Heart left ventricle (tissue), 16 donors: ENCODE measurements around the gene FBXO3. TPM values are rescaled to one million over a fixed set of nuclear protein-coding genes. Genes with fewer than 3 reads are reported as not detected.
"Not testable (repeated sequence)": the region's sequence is repeated elsewhere in the genome, so short reads cannot be mapped to it uniquely, and the experiment has no call there.

Source experiments
- ATAC-seq, 4 donors: fragments of 200-7000 bp; cut with Tn5 transposase; one replicate each; pipeline ENCODE4 v1.9.1; 2020 to 2022; ENCODE audit warnings: moderate library complexity in 4 of 4, mild to moderate bottlenecking in 3 of 4, moderate number of reproducible peaks in 1 of 4
- DNase-seq, 5 donors: peaks; one replicate each; pipeline ENCODE4 v3.0.0-alpha.2; 2020
- H3K27ac ChIP-seq, 12 donors: fragments of 200-600 bp; sonication (generic) in 4 of 12; one replicate each; pipeline versions ENCODE4 v1.5.0 to v1.8.0; 2016 to 2022; ENCODE audit warnings: mild to moderate bottlenecking in 2 of 12
- H3K27me3 ChIP-seq, 9 donors: fragments of 200-600 bp; sonication (generic) in 2 of 9; one replicate each; pipeline versions ENCODE4 v1.5.1 to v1.8.0; 2016 to 2022; ENCODE audit warnings: mild to moderate bottlenecking in 3 of 9
- H3K36me3 ChIP-seq, 9 donors: fragments of 200-600 bp; sonication (generic) in 2 of 9; one replicate each; pipeline versions ENCODE4 v1.5.0 to v1.8.0; 2018 to 2022; ENCODE audit warnings: mild to moderate bottlenecking in 2 of 9
- H3K4me1 ChIP-seq, 12 donors: fragments of 200-600 bp; sonication (generic) in 4 of 12; one replicate each; pipeline versions ENCODE4 v1.5.0 to v1.8.0; 2016 to 2022; ENCODE audit warnings: mild to moderate bottlenecking in 3 of 12
- H3K4me3 ChIP-seq, 12 donors: fragments of 200-600 bp; sonication (generic) in 4 of 12; one replicate each; pipeline versions ENCODE4 v1.5.0 to v1.8.0; 2017 to 2022; ENCODE audit warnings: mild to moderate bottlenecking in 9 of 12, moderate library complexity in 4 of 12
- H3K9me3 ChIP-seq, 12 donors: fragments of 200-600 bp; sonication (generic) in 4 of 12; one replicate each; pipeline versions ENCODE4 v1.5.0 to v1.8.0; 2016 to 2022; ENCODE audit warnings: mild to moderate bottlenecking in 1 of 12
- CTCF ChIP-seq, 12 donors: fragments of 200-600 bp; sonication (generic) in 4 of 12; IDR thresholded peaks; one replicate each; pipeline versions ENCODE4 v1.5.0 to v1.8.0; 2018 to 2022; ENCODE audit warnings: antibody characterized with exemption in 12 of 12, mild to moderate bottlenecking in 5 of 12
- POLR2A ChIP-seq, 2 donors: fragments of 450-650 bp; IDR thresholded peaks; one replicate each; pipeline ENCODE4 v1.6.1; 2017; ENCODE audit warnings: antibody characterized with exemption in 2 of 2, mild to moderate bottlenecking in 2 of 2, moderate library complexity in 2 of 2
- WGBS, 4 donors: extraction: QIAGEN DNeasy Blood & Tissue Kit in 2 of 4; methylation state at CpG; one replicate each; pipeline versions ENCODE4 v1.1.5 to v1.1.7; 2013 to 2018; 5-methylcytosine and 5-hydroxymethylcytosine counted together
- intact Hi-C, 10 donors: fragments of 100-400 bp; cut with DNase I; formaldehyde crosslinking; loops; one replicate each; pipeline versions ENCODE4 v1.11.1 to v1.14.2; 2022
- long read RNA-seq, 3 donors: library from polyadenylated mRNA; unstranded; transcript quantifications; one replicate each; pipeline ENCODE4 v2.0.0, GENCODE V29; 2020 to 2021
- polyA plus RNA-seq, 2 donors: library from polyadenylated mRNA; stranded (reverse); fragments of 200-250 nt; gene quantifications; one replicate each; pipeline ENCODE4 v1.2.3, GENCODE V29; 2013
- total RNA-seq, 9 donors: library from RNA; depleted of rRNA in 2 of 9; stranded (reverse); fragments of >200 nt in 2 of 9; fragmentation: NEBNext Ultra II Directional in 3 of 9; extraction: Animal tissue kit (Norgen Biotek cat#: 25700) in 3 of 9; gene quantifications; one replicate each; pipeline versions ENCODE4 v1.1.0 to v1.2.4, GENCODE V29; 2016 to 2023
- donor health status: ischemic (EF 13 %, LVEDD 7.1; RV severe dilation, severe dysfunction).
- donor health status: healthy with polysubstance abuse.
- donor health status: DM: no; HTN: yes; CAD: no.
- donor health status: DM: no; HTN: no; CAD: no.
- donor health status: ischemic (EF 25% LVEDD 6.9; RV normal size, moderate dysfunction).
- donor health status: ischemic (EF 25% LVEDD 5.7; RV mildly dilated, moderate dysfunction).
- donor health status: healthy.
- donor health status: DM: yes; HTN: yes; CAD: no.
- donor health status: ischemic (EF 35%, LVEDD 5.7; RV mildly dilated, moderate dysfunction).
- donor health status: nonischemic (EF 11% LVEDD 7.7; RV severe dilation, severe dysfunction).
- donor health status: DM: yes; HTN: yes; CAD: no.
- donor health status: PGD.
- donor health status: ischemic (EF 29% LVEDD 5.4; RV normal size, mild dysfunction).
- donor health status: nonischemic (EF 23%, LVEDD 6.1; RV moderate dilation, normal function).

FBXO3 gene, protein sequence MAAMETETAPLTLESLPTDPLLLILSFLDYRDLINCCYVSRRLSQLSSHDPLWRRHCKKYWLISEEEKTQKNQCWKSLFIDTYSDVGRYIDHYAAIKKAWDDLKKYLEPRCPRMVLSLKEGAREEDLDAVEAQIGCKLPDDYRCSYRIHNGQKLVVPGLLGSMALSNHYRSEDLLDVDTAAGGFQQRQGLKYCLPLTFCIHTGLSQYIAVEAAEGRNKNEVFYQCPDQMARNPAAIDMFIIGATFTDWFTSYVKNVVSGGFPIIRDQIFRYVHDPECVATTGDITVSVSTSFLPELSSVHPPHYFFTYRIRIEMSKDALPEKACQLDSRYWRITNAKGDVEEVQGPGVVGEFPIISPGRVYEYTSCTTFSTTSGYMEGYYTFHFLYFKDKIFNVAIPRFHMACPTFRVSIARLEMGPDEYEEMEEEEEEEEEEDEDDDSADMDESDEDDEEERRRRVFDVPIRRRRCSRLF
- total RNA-seq (10 to 100 TPM; 47.3 to 72.8 (median 52.4) TPM), polyA plus RNA-seq (10 to 100 TPM; 25.7 to 35.4 TPM)
- long read RNA-seq, donor 1, transcript FBXO3-201 (11 exons, 2,397 nt): major isoform, 105 of 122 reads
- long read RNA-seq, donor 1, partial matches to known transcripts: 7 of 122 reads
- long read RNA-seq, donor 1, other reads (novel, unspliced or antisense): 5 of 122 reads
- long read RNA-seq, donor 2, transcript FBXO3-201 (11 exons, 2,397 nt): major isoform, 321 of 365 reads
- long read RNA-seq, donor 2, transcript FBXO3-202 (10 exons, 1,672 nt): minor isoform, 9 of 365 reads
- long read RNA-seq, donor 2, partial matches to known transcripts: 20 of 365 reads
- long read RNA-seq, donor 2, other reads (novel, unspliced or antisense): 15 of 365 reads
- long read RNA-seq, donor 3, transcript FBXO3-201 (11 exons, 2,397 nt): major isoform, 65 of 78 reads
- long read RNA-seq, donor 3, transcript FBXO3-202 (10 exons, 1,672 nt): minor isoform, 7 of 78 reads
- long read RNA-seq, donor 3, partial matches to known transcripts: 3 of 78 reads
- long read RNA-seq, donor 3, other reads (novel, unspliced or antisense): 3 of 78 reads

- WGBS, 4 donors: 0 to 2% (median 0%) methylated on average over 13 to 64 of the region's 64 CpGs
- intact Hi-C loops: no loop called here
- H3K27ac ChIP-seq: peak within 1 kb of the TSS; percentile 72 to 96 (median 87)
- peaks cover 0 to 6% (median 0%) of the 10 kb centered on the region in 9 donors for H3K27me3 ChIP-seq
- DNase-seq: peak; percentile 87 to 95 (median 91)
- H3K36me3 ChIP-seq: peaks cover 0 to 17% (median 13%) of the 10 kb centered on the region in 9 donors
- TF ChIP-seq CTCF (IDR thresholded peaks at IDR 0.05): no peak
- peak in 1 of 2 donors; percentile 57 for TF ChIP-seq POLR2A (IDR thresholded peaks at IDR 0.05)
- ATAC-seq: peak; percentile 95 to 97 (median 95)
- H3K9me3 ChIP-seq: no peaks in the 10 kb centered on the region
- H3K4me3 ChIP-seq: peak within 1 kb of the TSS; percentile 66 to 96 (median 90)
- peaks cover 5 to 67% (median 34%) of the 10 kb centered on the region in 12 donors for H3K4me1 ChIP-seq
Observed at GRCh38 chr11:33773987-33774735, at the start of gene FBXO3. Gene FBXO3, minus strand, starts transcription at chr11:33774520. Its CDS starts 23 bp downstream, at chr11:33774497.

DNA sequence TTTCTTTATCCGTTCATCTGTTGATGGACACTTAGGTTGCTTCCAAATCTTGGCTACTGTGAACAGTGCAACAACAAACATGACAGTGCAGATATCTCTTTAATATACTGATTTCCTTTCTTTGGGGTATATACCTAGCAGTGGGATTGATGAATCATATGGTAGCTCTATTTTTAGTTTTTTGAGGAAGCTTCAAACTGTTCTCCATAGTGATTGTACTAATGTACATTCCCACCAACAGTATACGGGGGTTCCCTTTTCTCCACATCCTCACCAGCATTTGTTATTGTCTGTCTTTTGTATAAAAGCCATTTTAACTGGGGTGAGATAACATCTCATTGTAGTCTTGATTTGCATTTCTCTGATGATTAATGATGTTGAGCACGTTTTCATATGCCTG lies 48.7 kb upstream of the FBXO3 start:
- H3K27ac ChIP-seq, ATAC-seq, H3K36me3 ChIP-seq, H3K9me3 ChIP-seq, DNase-seq, H3K4me1 ChIP-seq, H3K4me3 ChIP-seq: not testable (repeated sequence)
- peaks cover 0 to 56% (median 5%) of the 10 kb centered on the region in 9 donors for H3K27me3 ChIP-seq
- 54 to 61% (median 58%) methylated on average over 3 of the region's 3 CpGs for WGBS, 4 donors
- intact Hi-C loops: loop anchor here in 3 of 10 donors (10.0 kb wide), 3 partner anchors 128 to 542 kb away; no protein-coding TSS in a partner anchor

GRCh38 chr11:33819278-33820035 lies 45.1 kb upstream of the FBXO3 start:
- DNase-seq (no peak), ATAC-seq (no peak)
- Histone ChIP-seq H3K27me3 (peaks cover 0 to 41% (median 5%) of the 10 kb centered on the region in 9 donors), H3K27ac (no peak overlapping the region), H3K9me3 (no peaks in the 10 kb centered on the region), H3K4me1 (no peaks in the 10 kb centered on the region), H3K36me3 (no peaks in the 10 kb centered on the region), H3K4me3 (no peak overlapping the region)
- no peak for TF ChIP-seq CTCF (IDR thresholded peaks at IDR 0.05)
- no peak for TF ChIP-seq POLR2A (IDR thresholded peaks at IDR 0.05)
- intact Hi-C loops: loop anchor here in 3 of 10 donors (10.0 kb wide), 3 partner anchors 125 to 545 kb away; no protein-coding TSS in a partner anchor
- WGBS, 4 donors: 63 to 68% (median 65%) methylated on average over 16 of the region's 16 CpGs
